ENCODE results near the gene SDF2L1. TPM values are rescaled to one million over a fixed set of nuclear protein-coding genes. Genes with fewer than 3 reads are reported as not detected.

The SDF2L1 gene
- total RNA-seq, 1 donor from 2014 or later, result 99.1 TPM

GRCh38 chr22:21621025-21621424 is 21.1 kb upstream of the SDF2L1 start:
- no peak for DNase-seq (ENCODE audit: low spot score)
- ATAC-seq, result no peak

DNA sequence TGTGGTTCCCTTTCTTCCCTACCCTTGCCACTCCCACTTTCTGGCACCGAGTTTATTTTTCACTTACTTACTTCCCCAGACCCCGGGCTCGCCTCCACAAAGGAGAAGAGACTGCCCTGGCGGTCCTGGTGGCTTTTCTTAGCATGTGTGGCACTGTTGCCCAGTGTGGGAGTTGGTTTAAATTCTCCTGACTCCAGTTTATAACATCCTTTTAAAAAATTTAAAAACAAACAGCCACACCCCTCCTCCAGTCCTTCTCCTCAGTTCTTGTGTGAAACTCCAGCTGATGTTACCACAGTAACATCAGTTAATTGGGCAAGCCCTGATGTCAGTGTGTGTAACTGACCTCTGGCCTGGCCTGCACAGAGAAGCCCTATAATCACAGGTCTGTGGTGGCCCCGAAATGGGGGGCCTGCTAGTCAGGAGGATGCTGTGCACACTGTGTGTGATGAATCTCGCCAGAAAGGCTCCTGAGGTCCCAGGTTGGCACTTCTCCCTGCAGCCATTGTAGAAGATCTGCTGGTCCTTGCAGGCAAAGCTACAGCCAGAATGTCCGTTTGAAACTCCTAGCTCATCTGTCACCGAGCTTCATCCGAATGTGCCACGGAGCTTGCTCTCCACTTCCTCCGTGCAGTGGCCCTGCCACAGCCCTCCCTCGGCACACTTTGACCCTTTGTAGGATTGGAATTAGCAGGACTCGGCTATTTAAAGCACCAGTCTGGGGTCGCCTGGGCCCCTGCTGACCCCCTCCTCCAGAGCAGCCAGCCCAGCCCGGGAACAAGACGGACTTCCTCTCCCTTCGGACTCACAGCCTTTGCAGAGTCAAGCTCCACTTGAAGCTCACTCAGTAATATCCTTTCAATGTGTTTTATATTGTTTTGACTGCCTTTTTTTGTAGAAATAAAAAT is 19.8 kb upstream of the SDF2L1 start:
- DNase-seq (ENCODE audit: low spot score) (no peak), ATAC-seq (no peak)

DNA sequence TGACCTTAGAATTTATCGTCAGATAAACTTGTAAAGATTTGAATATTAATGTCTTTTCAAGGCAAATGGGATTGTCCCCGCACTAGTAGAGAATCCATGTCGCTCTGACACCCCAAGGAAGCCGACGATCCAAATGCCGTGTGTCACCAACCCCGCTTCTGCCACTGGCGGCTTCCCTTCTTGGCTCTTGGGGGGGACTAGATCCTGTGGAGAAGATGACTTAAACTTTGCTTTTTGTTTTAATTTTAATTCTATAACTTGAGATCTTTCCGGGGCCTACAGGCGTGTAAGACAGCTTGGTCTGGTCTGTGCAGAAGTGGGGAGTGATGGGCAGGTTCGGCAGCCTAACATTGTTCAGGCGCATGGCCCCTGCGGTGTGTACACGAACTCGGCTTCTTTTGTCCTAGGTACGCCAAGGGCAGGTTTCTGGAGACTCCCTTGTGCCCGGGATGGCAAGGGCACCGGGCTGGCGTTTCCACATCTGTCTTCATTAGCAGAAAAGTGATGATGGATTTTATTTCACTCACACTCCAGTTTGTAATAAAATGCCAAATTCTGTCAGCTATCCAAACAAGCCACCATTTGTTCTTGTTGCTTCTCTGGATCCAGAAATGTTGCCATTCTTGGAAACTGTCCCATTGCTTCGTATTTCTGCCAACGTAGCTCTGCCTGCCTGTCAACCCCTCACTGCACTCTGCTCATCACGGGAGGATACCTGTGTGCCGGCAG is 19.0 kb upstream of the SDF2L1 start:
- ATAC-seq (no peak), DNase-seq (ENCODE audit: low spot score) (no peak)

DNA sequence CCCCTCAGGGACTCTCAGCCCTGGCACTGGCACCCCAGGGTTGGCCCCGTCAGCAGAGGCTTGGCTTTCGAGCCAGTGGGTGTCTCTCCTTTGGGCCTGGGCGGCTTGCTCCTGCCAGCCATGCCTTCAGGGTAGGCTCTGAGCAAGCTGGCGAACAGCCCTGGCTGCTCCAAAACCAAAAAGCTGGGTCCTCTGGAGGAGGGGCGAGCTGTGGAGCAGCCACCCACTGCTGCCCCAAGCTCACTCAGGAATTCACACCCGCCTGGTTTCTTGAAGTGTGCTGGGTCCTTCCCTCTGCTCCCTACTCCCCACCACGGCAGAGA is 18.5 kb upstream of the SDF2L1 start:
- DNase-seq (ENCODE audit: low spot score), result no peak
- ATAC-seq, result no peak

DNA sequence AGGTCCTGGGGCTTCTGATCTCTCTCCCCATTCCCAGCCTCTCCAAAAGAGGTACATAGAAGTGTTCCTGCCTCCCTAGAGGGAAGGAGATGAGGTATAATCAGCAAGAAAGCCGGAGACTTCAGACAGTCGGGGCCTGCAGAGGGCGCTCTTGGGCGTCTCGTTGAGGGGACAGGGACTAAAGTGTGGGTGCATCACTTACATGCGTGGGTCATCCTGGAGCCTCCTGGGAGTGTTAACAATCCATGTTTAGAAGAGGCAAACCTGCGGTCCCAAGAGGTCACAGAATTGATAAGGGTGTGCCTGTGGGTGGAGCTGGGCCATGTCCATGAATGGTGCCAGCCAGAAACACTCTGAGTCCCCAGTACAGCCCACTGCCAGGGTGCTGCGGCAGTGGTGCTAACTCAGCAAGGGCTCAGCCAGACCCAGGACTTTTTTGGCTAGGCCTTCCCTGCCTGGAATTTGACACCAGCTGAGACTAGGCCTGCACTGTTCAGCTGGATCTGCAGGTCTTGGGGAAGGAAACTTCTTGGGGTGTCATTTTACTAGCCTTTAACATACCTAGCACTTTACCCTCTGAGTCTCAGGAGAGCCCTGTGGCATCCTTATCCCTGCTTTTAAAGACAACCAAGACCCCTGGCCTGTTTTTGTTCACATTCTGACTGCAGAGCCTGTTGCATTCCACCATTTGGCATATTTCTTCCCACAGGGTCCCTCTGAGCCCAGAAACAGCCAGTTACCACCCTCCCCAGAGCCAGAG is 17.8 kb upstream of the SDF2L1 start:
- ATAC-seq (peak; percentile 76), DNase-seq (ENCODE audit: low spot score) (peak; percentile 74)

GRCh38 chr22:21624880-21625791 is 17.0 kb upstream of the SDF2L1 start:
- DNase-seq (ENCODE audit: low spot score) (no peak), ATAC-seq (no peak)

DNA sequence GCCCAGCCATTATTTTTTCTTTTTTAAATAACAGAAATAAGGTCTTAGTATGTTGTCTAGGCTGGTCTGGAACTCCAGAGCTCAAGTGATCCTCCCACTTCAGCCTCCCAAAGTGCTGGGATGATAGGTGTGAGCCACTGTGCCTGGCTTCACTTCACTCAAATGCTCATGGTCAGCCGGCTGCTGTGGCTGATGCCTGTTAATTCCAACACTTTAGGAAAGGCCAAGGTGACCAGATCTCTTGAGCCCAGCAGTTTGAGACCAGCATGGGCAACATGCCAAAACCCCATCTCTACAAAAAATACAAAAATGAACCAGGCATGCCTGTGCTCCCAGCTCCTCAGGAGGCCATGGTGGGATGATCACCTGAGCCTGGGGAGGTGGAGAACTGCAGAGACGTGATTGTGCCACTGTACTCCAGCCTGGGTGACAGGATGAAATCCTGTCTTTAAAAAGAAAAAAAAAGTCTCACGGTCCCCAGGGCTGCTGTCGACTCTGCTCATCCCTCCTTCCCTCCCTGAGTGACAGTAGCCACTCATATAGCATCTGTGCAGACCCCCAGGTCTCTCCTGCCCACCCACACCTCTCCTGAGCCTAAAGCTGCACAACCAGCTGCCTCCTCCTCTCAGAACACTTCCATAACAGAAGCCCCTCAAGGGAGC is 15.9 kb upstream of the SDF2L1 start:
- no peak for ATAC-seq

DNA sequence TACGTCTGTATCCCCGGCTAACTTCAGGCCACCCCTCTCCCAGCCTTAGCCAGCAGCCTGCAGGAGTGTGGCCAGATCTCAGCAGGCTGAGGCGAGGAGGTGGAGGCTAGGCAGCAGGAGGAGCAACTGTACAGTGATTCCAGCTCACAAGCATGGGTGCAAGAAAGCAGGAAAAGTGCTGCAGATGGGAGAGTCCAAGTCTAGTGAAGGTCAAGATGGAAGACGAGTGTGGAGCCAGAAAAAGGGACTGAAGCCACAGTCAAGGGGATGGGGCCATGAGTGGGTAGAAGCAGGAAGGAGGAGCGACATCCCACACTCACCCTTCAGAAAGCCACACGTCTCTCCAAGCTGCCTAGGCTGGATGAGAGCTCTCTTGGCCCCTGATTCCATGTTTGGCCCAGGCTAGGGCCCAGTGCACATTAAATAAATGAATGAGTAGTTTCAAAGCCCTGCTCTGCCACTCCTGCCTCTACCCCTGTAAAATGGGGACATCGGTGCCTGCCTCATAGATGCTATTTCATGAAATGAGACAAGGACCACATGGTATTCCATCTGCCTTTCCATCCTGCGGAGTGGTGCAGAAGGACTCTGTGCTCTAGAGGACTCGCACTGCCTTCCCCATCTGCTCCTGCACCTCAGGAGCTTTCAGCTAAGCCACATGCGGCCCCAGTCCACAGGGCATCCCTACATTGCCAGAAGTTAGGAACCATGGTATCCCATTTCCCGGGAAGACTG is 15.2 kb upstream of the SDF2L1 start:
- no peak for DNase-seq (ENCODE audit: low spot score)
- ATAC-seq, result no peak

More for the DNA sequence above, 15.9 kb upstream of the SDF2L1 start:
- DNase-seq (ENCODE audit: low spot score), result no peak

- ATAC-seq, result no peak
- DNase-seq (ENCODE audit: low spot score), result no peak
Observed at GRCh38 chr22:21628386-21629254, 13.5 kb upstream of the SDF2L1 start.

DNA sequence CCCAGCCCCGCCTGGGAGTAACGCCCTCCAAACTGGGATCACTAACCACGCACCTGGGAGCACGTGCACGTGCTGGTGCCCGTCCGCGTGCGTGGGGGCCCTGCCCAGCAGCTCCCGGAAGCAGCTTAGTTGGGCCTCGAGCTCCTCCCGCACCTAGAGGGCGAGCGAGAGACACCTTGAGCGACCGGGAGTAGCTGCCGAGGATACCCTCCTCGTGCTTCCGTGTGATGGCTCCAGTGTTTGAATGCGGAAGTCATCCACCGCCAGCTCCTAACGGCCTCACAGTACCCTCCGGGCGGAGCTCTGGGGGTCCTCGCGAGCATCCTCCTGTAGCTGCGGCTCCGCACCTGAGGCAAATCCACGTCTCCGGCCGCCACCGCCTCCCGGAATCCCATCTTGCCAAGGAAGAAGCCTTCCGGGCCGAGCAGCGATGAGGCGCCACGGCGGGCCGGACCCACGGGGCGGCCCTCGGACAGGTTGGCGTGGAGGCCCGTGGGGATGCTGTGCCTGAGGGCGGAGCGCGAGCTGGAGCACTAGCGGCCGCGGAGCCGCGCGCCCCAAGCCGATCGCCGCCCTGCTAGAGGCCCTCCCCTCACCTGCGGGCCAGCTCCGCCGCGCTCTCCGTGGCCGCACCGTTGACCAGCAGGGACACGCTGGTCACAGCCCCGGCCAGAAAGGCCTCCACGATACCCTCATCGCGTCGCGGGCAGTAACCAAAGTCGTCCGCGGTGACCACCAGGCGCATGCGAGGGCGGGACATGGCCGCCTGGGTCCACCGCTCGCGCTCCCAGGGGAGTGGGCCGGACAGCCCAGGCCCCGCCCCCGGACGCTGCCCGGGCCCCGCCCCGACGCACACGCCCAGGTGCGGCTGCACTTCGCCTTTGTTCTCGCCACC is 12.6 kb upstream of the SDF2L1 start, which contains the start of gene YDJC:
Gene YDJC, minus strand, starts transcription at position 768 of the 895 bp plus-strand sequence. Its CDS starts 8 bp downstream, at position 760.
- DNase-seq (ENCODE audit: low spot score) (peak; percentile 95), ATAC-seq (peak; percentile 96)

- ATAC-seq (no peak), DNase-seq (ENCODE audit: low spot score) (no peak)
Observed at GRCh38 chr22:21631025-21631424, 11.1 kb upstream of the SDF2L1 start.

- DNase-seq (ENCODE audit: low spot score), result no peak
- no peak for ATAC-seq
Observed at GRCh38 chr22:21632237-21632895, 9.7 kb upstream of the SDF2L1 start, which contains the start of gene CCDC116. CCDC116 (plus strand) TSS chr22:21632760; CDS start chr22:21633182, 422 bp downstream.

GRCh38 chr22:21632931-21633330 is 9.2 kb upstream of the SDF2L1 start:
- no peak for ATAC-seq
- no peak for DNase-seq (ENCODE audit: low spot score)

- ATAC-seq (no peak), DNase-seq (ENCODE audit: low spot score) (no peak)
Observed at GRCh38 chr22:21633481-21633880, 8.6 kb upstream of the SDF2L1 start.

- no peak for ATAC-seq
- DNase-seq (ENCODE audit: low spot score), result no peak
Observed at GRCh38 chr22:21634081-21634480, 8.0 kb upstream of the SDF2L1 start.

GRCh38 chr22:21634844-21635243 is 7.3 kb upstream of the SDF2L1 start:
- ATAC-seq, result no peak
- no peak for DNase-seq (ENCODE audit: low spot score)

All from left lobe of liver (tissue), 2 donors.